ENCODE measurements around the gene MPV17. TPM values are rescaled to one million over a fixed set of nuclear protein-coding genes. Genes with fewer than 3 reads are reported as not detected.

Gene MPV17
- total RNA-seq, result 103 and 111 TPM in 2 replicates
- total RNA-seq (2013), result 88.3 TPM
- polyA plus RNA-seq, result 137 and 148 TPM in 2 replicates
- polyA minus RNA-seq, result 52.0 and 76.0 TPM in 2 replicates

GRCh38 chr2:27322766-27323595 lies at the start of gene MPV17:
Gene MPV17, minus strand, starts transcription at chr2:27323097. Its CDS starts 580 bp downstream, at chr2:27322517.
- no peaks in the 10 kb centered on the region for H3K27me3 ChIP-seq (replicated peaks in 1 of 4; ENCODE audit: control extremely low read depth in 1 of 4, control insufficient read depth in 3 of 4, insufficient read depth in 4 of 4, low read length in 3 of 4)
- Mint-ChIP-seq H3K27ac (peak within 1 kb of the TSS; percentile 97), H3K4me3 (peak within 1 kb of the TSS; percentile 99), H3K9me3 (ENCODE audit: insufficient read depth) (no peaks in the 10 kb centered on the region), H3K27me3 (no peaks in the 10 kb centered on the region), H3K4me1 (peaks cover 27% of the 10 kb centered on the region)
- H3K9ac ChIP-seq (ENCODE audit: low read length), result peak within 1 kb of the TSS; percentile 98
- peak within 1 kb of the TSS; percentile 75 to 96 for H3K27ac ChIP-seq (ENCODE audit: low read length in 2 of 2)
- H3K4me3 ChIP-seq (ENCODE audit: control extremely low read depth in 1 of 5, extremely low read depth in 1 of 5, insufficient read depth in 1 of 5, low read depth in 2 of 5, low read length in 4 of 5), result peak within 1 kb of the TSS; percentile 72 to 99 (median 93)
- H2AFZ ChIP-seq (ENCODE audit: insufficient read depth, low read depth, low read length, poor library complexity, severe bottlenecking), result peak within 1 kb of the TSS; percentile 92
- TF ChIP-seq EZH2 (IDR thresholded peaks at IDR 0.05; ENCODE audit: borderline replicate concordance, insufficient read depth, low read depth, low read length, poor library complexity, severe bottlenecking) (no peak), CTCF (IDR thresholded peaks at IDR 0.05) (no peak)
- ATAC-seq (ENCODE audit: low read depth) (peak; percentile 95), DNase-seq (peak; percentile 91)
- H3K36me3 ChIP-seq (replicated peaks in 1 of 2; ENCODE audit: control extremely low read depth in 1 of 2, control insufficient read depth in 1 of 2, extremely low read depth in 1 of 2, insufficient read depth in 2 of 2, low read length in 1 of 2), result peaks cover 4 to 19% of the 10 kb centered on the region in 2 experiments
- peak within 1 kb of the TSS; percentile 91 for H3K4me2 ChIP-seq (replicated peaks; ENCODE audit: low read depth, low read length, poor library complexity, severe bottlenecking)
- POLR2A ChIA-PET, result interaction anchor here (0.7 to 2.1 kb wide), 5 partner anchors 34 to 105 kb away, joined by 3 to 9 read pairs (median 4); partner anchors contain the start of genes GTF3C2, NRBP1, PPM1G and ZNF513
- H3K4me1 ChIP-seq (ENCODE audit: control insufficient read depth in 2 of 2, insufficient read depth in 2 of 2, low read length in 2 of 2), result peaks cover 12 to 20% of the 10 kb centered on the region in 2 donors
- intact Hi-C loops (cut with micrococcal nuclease), result loop anchor here (1.0 to 5.0 kb wide), 10 partner anchors 20 to 1069 kb away; partner anchors contain the start of genes EIF2B4, FOSL2, GTF3C2 and NRBP1
- CTCF ChIA-PET, result interaction anchor here (1.2 to 3.7 kb wide), 3 partner anchors 19 to 48 kb away, joined by 5 to 24 read pairs (median 5); partner anchors contain the start of gene SNX17
- H4K20me1 ChIP-seq (ENCODE audit: control insufficient read depth, insufficient read depth, low read length, poor library complexity, severe bottlenecking), result no peaks in the 10 kb centered on the region
- WGBS (ENCODE audit: insufficient coverage), result 1% methylated on average over 32 of the region's 39 CpGs
- H3K79me2 ChIP-seq (ENCODE audit: control insufficient read depth, insufficient read depth, low read length), result peaks cover 40% of the 10 kb centered on the region
- no peaks in the 10 kb centered on the region for H3K9me3 ChIP-seq (ENCODE audit: control extremely low read depth in 1 of 3, control insufficient read depth in 2 of 3, insufficient read depth in 1 of 3, low read length in 2 of 3)

Measured in B cell (primary cell).